Measurements from ENCODE around the gene PTGR2.

GRCh38 chr14:73802431-73803188, 49.0 kb upstream of the PTGR2 start:
- TF ChIP-seq, protein P1, sequence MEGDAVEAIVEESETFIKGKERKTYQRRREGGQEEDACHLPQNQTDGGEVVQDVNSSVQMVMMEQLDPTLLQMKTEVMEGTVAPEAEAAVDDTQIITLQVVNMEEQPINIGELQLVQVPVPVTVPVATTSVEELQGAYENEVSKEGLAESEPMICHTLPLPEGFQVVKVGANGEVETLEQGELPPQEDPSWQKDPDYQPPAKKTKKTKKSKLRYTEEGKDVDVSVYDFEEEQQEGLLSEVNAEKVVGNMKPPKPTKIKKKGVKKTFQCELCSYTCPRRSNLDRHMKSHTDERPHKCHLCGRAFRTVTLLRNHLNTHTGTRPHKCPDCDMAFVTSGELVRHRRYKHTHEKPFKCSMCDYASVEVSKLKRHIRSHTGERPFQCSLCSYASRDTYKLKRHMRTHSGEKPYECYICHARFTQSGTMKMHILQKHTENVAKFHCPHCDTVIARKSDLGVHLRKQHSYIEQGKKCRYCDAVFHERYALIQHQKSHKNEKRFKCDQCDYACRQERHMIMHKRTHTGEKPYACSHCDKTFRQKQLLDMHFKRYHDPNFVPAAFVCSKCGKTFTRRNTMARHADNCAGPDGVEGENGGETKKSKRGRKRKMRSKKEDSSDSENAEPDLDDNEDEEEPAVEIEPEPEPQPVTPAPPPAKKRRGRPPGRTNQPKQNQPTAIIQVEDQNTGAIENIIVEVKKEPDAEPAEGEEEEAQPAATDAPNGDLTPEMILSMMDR (IDR thresholded peaks at IDR 0.05): no peak
- TF ChIP-seq POLR2A (IDR thresholded peaks at IDR 0.05): no peak
- no peak for TF ChIP-seq POLR2AphosphoS5 (IDR thresholded peaks at IDR 0.05)
